ENCODE results near the gene FGA.

FGA gene

GRCh38 chr4:154615211-154615610, 24.7 kb upstream of the FGA start:
- Mint-ChIP-seq H3K9me3 (peaks cover 5% of the 10 kb centered on the region), H3K4me1 (ENCODE audit: low read depth) (peaks cover 9% of the 10 kb centered on the region), H3K4me3 (no peak overlapping the region), H3K36me3 (ENCODE audit: low read depth) (peaks cover 3% of the 10 kb centered on the region), H3K27ac (no peak overlapping the region), H3K27me3 (ENCODE audit: low read depth) (peaks cover 14% of the 10 kb centered on the region)
- DNase-seq (ENCODE audit: low spot score): no peak

- H3K4me3 Mint-ChIP-seq: no peak overlapping the region
- no peak for DNase-seq (ENCODE audit: low spot score)
- no peak overlapping the region for H3K27ac Mint-ChIP-seq
- H3K4me1 Mint-ChIP-seq (ENCODE audit: low read depth): peaks cover 9% of the 10 kb centered on the region
- H3K9me3 Mint-ChIP-seq: peaks cover 5% of the 10 kb centered on the region
- H3K36me3 Mint-ChIP-seq (ENCODE audit: low read depth): peaks cover 3% of the 10 kb centered on the region
- peaks cover 16% of the 10 kb centered on the region for H3K27me3 Mint-ChIP-seq (ENCODE audit: low read depth)
These were observed 23.8 kb upstream of the FGA start for GRCh38 chr4:154614306-154614705.

GRCh38 chr4:154612472-154613414, 22.2 kb upstream of the FGA start, which contains the start of gene FGG:
FGG (minus strand) TSS chr4:154612656; CDS start chr4:154612609, 47 bp downstream.
- peaks cover 9% of the 10 kb centered on the region for H3K4me1 Mint-ChIP-seq (ENCODE audit: low read depth)
- DNase-seq (ENCODE audit: low spot score): no peak
- H3K27me3 Mint-ChIP-seq (ENCODE audit: low read depth): peaks cover 22% of the 10 kb centered on the region
- no peak within 1 kb of the TSS for H3K4me3 Mint-ChIP-seq
- H3K9me3 Mint-ChIP-seq: peaks cover 5% of the 10 kb centered on the region
- H3K27ac Mint-ChIP-seq: no peak within 1 kb of the TSS
- peaks cover 3% of the 10 kb centered on the region for H3K36me3 Mint-ChIP-seq (ENCODE audit: low read depth)

GRCh38 chr4:154611833-154612232, 21.3 kb upstream of the FGA start:
- peaks cover under 1% of the 10 kb centered on the region for H3K36me3 Mint-ChIP-seq (ENCODE audit: low read depth)
- peaks cover 29% of the 10 kb centered on the region for H3K27me3 Mint-ChIP-seq (ENCODE audit: low read depth)
- peaks cover 4% of the 10 kb centered on the region for H3K4me1 Mint-ChIP-seq (ENCODE audit: low read depth)
- no peak for DNase-seq (ENCODE audit: low spot score)
- no peak overlapping the region for H3K4me3 Mint-ChIP-seq
- H3K27ac Mint-ChIP-seq: no peak overlapping the region
- peaks cover under 1% of the 10 kb centered on the region for H3K9me3 Mint-ChIP-seq

- H3K27me3 Mint-ChIP-seq (ENCODE audit: low read depth): peaks cover 29% of the 10 kb centered on the region
- no peaks in the 10 kb centered on the region for H3K36me3 Mint-ChIP-seq (ENCODE audit: low read depth)
- H3K9me3 Mint-ChIP-seq: no peaks in the 10 kb centered on the region
- DNase-seq (ENCODE audit: low spot score): no peak
- no peak overlapping the region for H3K27ac Mint-ChIP-seq
- H3K4me3 Mint-ChIP-seq: no peak overlapping the region
- no peaks in the 10 kb centered on the region for H3K4me1 Mint-ChIP-seq (ENCODE audit: low read depth)
These were observed 20.0 kb upstream of the FGA start for GRCh38 chr4:154610582-154610981.

- H3K9me3 Mint-ChIP-seq: no peaks in the 10 kb centered on the region
- H3K4me1 Mint-ChIP-seq (ENCODE audit: low read depth): no peaks in the 10 kb centered on the region
- H3K36me3 Mint-ChIP-seq (ENCODE audit: low read depth): no peaks in the 10 kb centered on the region
- no peak for DNase-seq (ENCODE audit: low spot score)
- no peak overlapping the region for H3K4me3 Mint-ChIP-seq
- no peak overlapping the region for H3K27ac Mint-ChIP-seq
- H3K27me3 Mint-ChIP-seq (ENCODE audit: low read depth): peaks cover 31% of the 10 kb centered on the region
These were observed 19.0 kb upstream of the FGA start for GRCh38 chr4:154609532-154609931.

GRCh38 chr4:154608361-154609252, 18.1 kb upstream of the FGA start:
- Mint-ChIP-seq H3K4me3 (no peak overlapping the region), H3K27ac (no peak overlapping the region), H3K36me3 (ENCODE audit: low read depth) (no peaks in the 10 kb centered on the region), H3K9me3 (no peaks in the 10 kb centered on the region), H3K27me3 (ENCODE audit: low read depth) (peaks cover 27% of the 10 kb centered on the region), H3K4me1 (ENCODE audit: low read depth) (no peaks in the 10 kb centered on the region)
- no peak for DNase-seq (ENCODE audit: low spot score)

- no peak for DNase-seq (ENCODE audit: low spot score)
- Mint-ChIP-seq H3K9me3 (no peaks in the 10 kb centered on the region), H3K4me3 (no peak overlapping the region), H3K27ac (no peak overlapping the region), H3K27me3 (ENCODE audit: low read depth) (peaks cover 28% of the 10 kb centered on the region), H3K4me1 (ENCODE audit: low read depth) (peaks cover 2% of the 10 kb centered on the region), H3K36me3 (ENCODE audit: low read depth) (no peaks in the 10 kb centered on the region)
These were observed 16.5 kb upstream of the FGA start for GRCh38 chr4:154606728-154607723.

GRCh38 chr4:154604696-154605200, 14.2 kb upstream of the FGA start:
- H3K27ac Mint-ChIP-seq: no peak overlapping the region
- peaks cover 27% of the 10 kb centered on the region for H3K27me3 Mint-ChIP-seq (ENCODE audit: low read depth)
- no peaks in the 10 kb centered on the region for H3K36me3 Mint-ChIP-seq (ENCODE audit: low read depth)
- no peak for DNase-seq (ENCODE audit: low spot score)
- H3K9me3 Mint-ChIP-seq: no peaks in the 10 kb centered on the region
- no peak overlapping the region for H3K4me3 Mint-ChIP-seq
- peaks cover 2% of the 10 kb centered on the region for H3K4me1 Mint-ChIP-seq (ENCODE audit: low read depth)

- no peak overlapping the region for H3K27ac Mint-ChIP-seq
- peaks cover 2% of the 10 kb centered on the region for H3K4me1 Mint-ChIP-seq (ENCODE audit: low read depth)
- peaks cover 21% of the 10 kb centered on the region for H3K27me3 Mint-ChIP-seq (ENCODE audit: low read depth)
- no peak overlapping the region for H3K4me3 Mint-ChIP-seq
- DNase-seq (ENCODE audit: low spot score): no peak
- H3K36me3 Mint-ChIP-seq (ENCODE audit: low read depth): no peaks in the 10 kb centered on the region
- H3K9me3 Mint-ChIP-seq: no peaks in the 10 kb centered on the region
These were observed 12.7 kb upstream of the FGA start for GRCh38 chr4:154603033-154603943.

GRCh38 chr4:154602404-154603020, 12.0 kb upstream of the FGA start:
- H3K36me3 Mint-ChIP-seq (ENCODE audit: low read depth): no peaks in the 10 kb centered on the region
- peaks cover 20% of the 10 kb centered on the region for H3K27me3 Mint-ChIP-seq (ENCODE audit: low read depth)
- H3K4me3 Mint-ChIP-seq: no peak overlapping the region
- no peak overlapping the region for H3K27ac Mint-ChIP-seq
- H3K4me1 Mint-ChIP-seq (ENCODE audit: low read depth): peaks cover 2% of the 10 kb centered on the region
- H3K9me3 Mint-ChIP-seq: no peaks in the 10 kb centered on the region
- DNase-seq (ENCODE audit: low spot score): no peak
